ENCODE measurements around the gene METTL5.
"Not testable (repeated sequence)": the region's sequence is repeated elsewhere in the genome, so short reads cannot be mapped to it uniquely, and the experiment has no call there.

METTL5 gene

DNA sequence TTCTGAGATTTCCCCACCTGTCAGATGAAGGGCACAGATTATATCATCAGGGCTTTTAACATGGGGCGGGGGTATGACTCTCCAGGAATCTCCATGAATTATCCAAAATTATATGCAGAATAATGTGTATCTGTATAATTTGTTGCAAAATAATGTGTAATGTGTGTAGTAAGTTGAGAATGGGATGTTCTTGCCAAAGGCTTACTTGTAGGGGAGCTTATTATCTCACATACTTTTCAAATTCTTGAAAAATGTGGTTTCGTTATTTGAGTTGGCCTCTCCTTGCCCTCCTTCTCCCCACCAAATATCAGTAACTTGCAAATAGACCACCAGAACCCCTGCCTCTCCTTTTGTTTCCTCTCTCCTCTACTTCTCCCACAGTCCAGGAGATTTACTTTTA, 38.1 kb upstream of the METTL5 start:
- TF ChIP-seq EZH2phosphoT487 (conservative IDR thresholded peaks at IDR 0.05; ENCODE audit: low read length) = no peak
- TF ChIP-seq, protein P1, sequence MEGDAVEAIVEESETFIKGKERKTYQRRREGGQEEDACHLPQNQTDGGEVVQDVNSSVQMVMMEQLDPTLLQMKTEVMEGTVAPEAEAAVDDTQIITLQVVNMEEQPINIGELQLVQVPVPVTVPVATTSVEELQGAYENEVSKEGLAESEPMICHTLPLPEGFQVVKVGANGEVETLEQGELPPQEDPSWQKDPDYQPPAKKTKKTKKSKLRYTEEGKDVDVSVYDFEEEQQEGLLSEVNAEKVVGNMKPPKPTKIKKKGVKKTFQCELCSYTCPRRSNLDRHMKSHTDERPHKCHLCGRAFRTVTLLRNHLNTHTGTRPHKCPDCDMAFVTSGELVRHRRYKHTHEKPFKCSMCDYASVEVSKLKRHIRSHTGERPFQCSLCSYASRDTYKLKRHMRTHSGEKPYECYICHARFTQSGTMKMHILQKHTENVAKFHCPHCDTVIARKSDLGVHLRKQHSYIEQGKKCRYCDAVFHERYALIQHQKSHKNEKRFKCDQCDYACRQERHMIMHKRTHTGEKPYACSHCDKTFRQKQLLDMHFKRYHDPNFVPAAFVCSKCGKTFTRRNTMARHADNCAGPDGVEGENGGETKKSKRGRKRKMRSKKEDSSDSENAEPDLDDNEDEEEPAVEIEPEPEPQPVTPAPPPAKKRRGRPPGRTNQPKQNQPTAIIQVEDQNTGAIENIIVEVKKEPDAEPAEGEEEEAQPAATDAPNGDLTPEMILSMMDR (IDR thresholded peaks at IDR 0.05; ENCODE audit: insufficient read depth, low read length, poor library complexity, severe bottlenecking) = no peak

DNA sequence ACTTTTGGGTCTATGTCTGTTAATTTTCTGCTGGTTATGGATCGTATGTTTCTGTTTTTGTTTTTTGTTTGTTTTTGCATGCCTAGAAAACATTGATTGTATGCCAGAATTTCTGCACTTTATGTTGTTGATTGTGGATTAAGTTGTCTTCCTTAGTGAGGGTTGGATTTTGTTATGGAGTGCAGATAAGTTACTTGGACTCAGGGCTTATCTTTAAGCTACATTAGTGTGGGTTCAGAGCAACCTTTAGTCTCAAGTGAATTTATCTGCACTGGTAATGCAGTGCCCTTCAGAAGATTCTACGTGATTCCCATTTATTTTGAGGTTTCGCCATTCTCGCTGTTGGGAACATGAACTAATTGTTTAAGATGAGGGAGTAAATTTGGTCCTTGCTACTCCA, 35.4 kb upstream of the METTL5 start:
- Histone ChIP-seq H3F3A (ENCODE audit: insufficient read depth) (no peaks in the 10 kb centered on the region), H3K9me3 (ENCODE audit: insufficient read depth, low read length) (no peaks in the 10 kb centered on the region), H3K4me3 (ENCODE audit: insufficient read depth, low read length, poor library complexity, severe bottlenecking) (no peak overlapping the region), H4K20me1 (ENCODE audit: low read depth, low read length) (0 out of 2 replicates have a peak, but pooled peaks cover under 1% of the 10 kb centered on the region), H3K9me2 (replicated peaks; ENCODE audit: insufficient read depth, low read length) (no peaks in the 10 kb centered on the region), H3K27me3 (ENCODE audit: low read length) (no peaks in the 10 kb centered on the region), H2AFZ (ENCODE audit: low read depth, low read length, severe bottlenecking) (no peak overlapping the region), H3K36me3 (ENCODE audit: low read length) (no peaks in the 10 kb centered on the region), H3K79me2 (ENCODE audit: insufficient read depth, low read length) (peaks cover 31% of the 10 kb centered on the region), H3K9ac (ENCODE audit: low read length) (no peak overlapping the region), H3K27ac (ENCODE audit: low read depth, low read length) (no peak overlapping the region), H3K4me2 (ENCODE audit: low read depth, low read length, poor library complexity, severe bottlenecking) (no peak overlapping the region)
- TF ChIP-seq EZH2phosphoT487 (conservative IDR thresholded peaks at IDR 0.05; ENCODE audit: low read length) = no peak
- TF ChIP-seq, protein P1 (IDR thresholded peaks at IDR 0.05; ENCODE audit: insufficient read depth, low read length, poor library complexity, severe bottlenecking) = no peak

More for the DNA sequence above, 38.1 kb upstream of the METTL5 start:
- Histone ChIP-seq H4K20me1 (ENCODE audit: low read depth, low read length) (0 out of 2 replicates have a peak, but pooled peaks cover 9% of the 10 kb centered on the region), H3K9me3 (ENCODE audit: insufficient read depth, low read length) (no peaks in the 10 kb centered on the region), H2AFZ (ENCODE audit: low read depth, low read length, severe bottlenecking) (no peak overlapping the region), H3K9me2 (replicated peaks; ENCODE audit: insufficient read depth, low read length) (no peaks in the 10 kb centered on the region), H3F3A (ENCODE audit: insufficient read depth) (peaks cover 10% of the 10 kb centered on the region; the same call in 1 of the 2 replicates), H3K9ac (ENCODE audit: low read length) (no peak overlapping the region), H3K79me2 (ENCODE audit: insufficient read depth, low read length) (peaks cover 44% of the 10 kb centered on the region), H3K27ac (ENCODE audit: low read depth, low read length) (no peak overlapping the region), H3K4me2 (ENCODE audit: low read depth, low read length, poor library complexity, severe bottlenecking) (no peak overlapping the region), H3K4me3 (ENCODE audit: insufficient read depth, low read length, poor library complexity, severe bottlenecking) (no peak overlapping the region), H3K36me3 (ENCODE audit: low read length) (no peaks in the 10 kb centered on the region), H3K27me3 (ENCODE audit: low read length) (no peaks in the 10 kb centered on the region)

DNA sequence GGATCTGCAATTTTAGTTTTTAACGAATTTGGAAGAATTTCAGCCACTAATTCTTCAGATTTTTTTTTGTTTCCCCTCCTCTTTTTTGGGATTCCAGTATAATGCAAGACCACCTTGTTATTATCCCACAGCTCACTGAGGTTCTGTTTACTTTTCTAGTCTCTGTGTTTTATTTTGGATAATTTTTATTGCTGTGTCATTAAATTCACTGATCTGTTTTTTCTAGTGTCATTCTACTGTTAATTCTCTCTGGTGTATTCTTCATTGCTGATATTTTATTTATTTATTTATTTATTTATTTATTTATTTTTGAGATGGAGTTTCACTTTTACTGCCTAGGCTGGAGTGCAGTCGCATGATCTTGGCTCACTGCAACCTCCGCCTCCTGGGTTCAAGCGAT, 34.7 kb upstream of the METTL5 start:
- no peak overlapping the region for H3K4me3 ChIP-seq (ENCODE audit: insufficient read depth, low read length, poor library complexity, severe bottlenecking)
- no peaks in the 10 kb centered on the region for H3K36me3 ChIP-seq (ENCODE audit: low read length)
- H3K4me2 ChIP-seq (ENCODE audit: low read depth, low read length, poor library complexity, severe bottlenecking) = no peak overlapping the region
- H3F3A ChIP-seq (ENCODE audit: insufficient read depth) = peaks cover 5% of the 10 kb centered on the region; the same call in 1 of the 2 replicates
- TF ChIP-seq, protein P1 (IDR thresholded peaks at IDR 0.05; ENCODE audit: insufficient read depth, low read length, poor library complexity, severe bottlenecking) = no peak
- TF ChIP-seq EZH2phosphoT487 (conservative IDR thresholded peaks at IDR 0.05; ENCODE audit: low read length) = no peak
- H3K27ac ChIP-seq (ENCODE audit: low read depth, low read length) = no peak overlapping the region
- H2AFZ ChIP-seq (ENCODE audit: low read depth, low read length, severe bottlenecking) = no peak overlapping the region
- no peaks in the 10 kb centered on the region for H3K27me3 ChIP-seq (ENCODE audit: low read length)
- H3K9me3 ChIP-seq (ENCODE audit: insufficient read depth, low read length) = no peaks in the 10 kb centered on the region
- H3K9me2 ChIP-seq (replicated peaks; ENCODE audit: insufficient read depth, low read length) = no peaks in the 10 kb centered on the region
- H3K9ac ChIP-seq (ENCODE audit: low read length) = no peak overlapping the region
- H3K79me2 ChIP-seq (ENCODE audit: insufficient read depth, low read length) = peaks cover 33% of the 10 kb centered on the region
- no peaks in the 10 kb centered on the region for H4K20me1 ChIP-seq (ENCODE audit: low read depth, low read length)

DNA sequence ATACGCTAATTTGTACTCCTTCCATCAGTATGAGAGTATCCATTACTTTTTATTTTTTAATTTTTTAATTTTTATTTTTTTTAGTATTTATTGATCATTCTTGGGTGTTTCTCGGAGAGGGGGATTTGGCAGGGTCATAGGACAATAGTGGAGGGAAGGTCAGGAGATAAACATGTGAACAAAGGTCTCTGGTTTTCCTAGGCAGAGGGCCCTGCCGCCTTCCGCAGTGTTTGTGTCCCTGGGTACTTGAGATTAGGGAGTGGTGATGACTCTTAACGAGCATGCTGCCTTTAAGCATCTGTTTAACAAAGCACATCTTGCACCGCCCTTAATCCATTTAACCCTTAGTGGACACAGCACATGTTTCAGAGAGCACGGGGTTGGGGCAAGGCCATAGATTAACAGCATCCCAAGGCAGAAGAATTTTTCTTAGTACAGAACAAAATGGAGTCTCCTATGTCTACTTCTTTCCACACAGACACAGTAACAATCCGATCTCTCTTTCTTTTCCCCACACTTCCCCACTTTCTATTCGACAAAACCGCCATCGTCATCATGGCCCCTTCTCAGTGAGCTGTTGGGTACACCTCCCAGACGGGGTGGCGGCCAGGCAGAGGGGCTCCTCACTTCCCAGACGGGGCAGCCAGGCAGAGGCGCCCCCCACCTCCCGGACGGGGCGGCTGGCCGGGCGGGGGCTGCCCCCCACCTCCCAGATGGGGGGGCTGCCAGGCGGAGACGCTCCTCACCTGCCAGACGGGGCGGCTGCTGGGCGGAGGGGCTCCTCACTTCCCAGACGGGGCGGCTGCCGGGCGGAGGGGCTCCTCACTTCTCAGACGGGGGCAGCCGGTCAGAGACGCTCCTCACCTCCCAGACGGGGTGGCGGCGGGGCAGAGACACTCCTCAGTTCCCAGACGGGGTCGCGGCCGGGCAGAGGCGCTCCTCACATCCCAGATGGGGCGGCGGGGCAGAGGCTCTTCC, 30.9 kb upstream of the METTL5 start:
- H3K9me3 ChIP-seq (ENCODE audit: insufficient read depth, low read length); H3K4me2 ChIP-seq (ENCODE audit: low read depth, low read length, poor library complexity, severe bottlenecking); H3K27me3 ChIP-seq (ENCODE audit: low read length); H4K20me1 ChIP-seq (ENCODE audit: low read depth, low read length); H2AFZ ChIP-seq (ENCODE audit: low read depth, low read length, severe bottlenecking); H3K36me3 ChIP-seq (ENCODE audit: low read length); H3K9me2 ChIP-seq (replicated peaks; ENCODE audit: insufficient read depth, low read length); H3K9ac ChIP-seq (ENCODE audit: low read length); H3K4me3 ChIP-seq (ENCODE audit: insufficient read depth, low read length, poor library complexity, severe bottlenecking); H3K27ac ChIP-seq (ENCODE audit: low read depth, low read length): not testable (repeated sequence)
- Histone ChIP-seq H3F3A (ENCODE audit: insufficient read depth) (peaks cover 12% of the 10 kb centered on the region; the same call in 1 of the 2 replicates), H3K79me2 (ENCODE audit: insufficient read depth, low read length) (peaks cover 22% of the 10 kb centered on the region; the same call in 1 of the 2 replicates)
